ENCODE measurements around the gene RNF227.

DNA sequence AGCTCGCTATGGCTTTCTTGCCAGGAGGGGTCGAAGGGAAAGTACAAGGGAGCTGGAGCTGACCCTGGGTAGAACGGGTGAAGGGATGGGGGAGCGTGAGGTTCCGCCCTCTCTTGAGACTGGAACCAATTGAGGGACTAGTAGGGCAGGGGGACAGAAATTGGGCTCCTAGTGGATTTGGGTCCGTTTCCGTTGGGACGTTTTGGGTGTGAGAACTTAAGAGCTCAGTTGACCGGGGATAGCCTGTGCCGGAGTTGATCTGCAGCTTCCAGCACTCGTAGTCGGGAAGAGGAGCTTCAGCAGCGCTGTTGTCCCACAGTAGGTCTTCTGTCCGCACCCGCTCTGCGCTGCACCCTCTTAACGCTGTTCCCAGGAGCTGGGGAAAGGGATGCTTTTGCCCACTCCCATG, 16.4 kb upstream of the RNF227 start:
- TF ChIP-seq, protein P1, sequence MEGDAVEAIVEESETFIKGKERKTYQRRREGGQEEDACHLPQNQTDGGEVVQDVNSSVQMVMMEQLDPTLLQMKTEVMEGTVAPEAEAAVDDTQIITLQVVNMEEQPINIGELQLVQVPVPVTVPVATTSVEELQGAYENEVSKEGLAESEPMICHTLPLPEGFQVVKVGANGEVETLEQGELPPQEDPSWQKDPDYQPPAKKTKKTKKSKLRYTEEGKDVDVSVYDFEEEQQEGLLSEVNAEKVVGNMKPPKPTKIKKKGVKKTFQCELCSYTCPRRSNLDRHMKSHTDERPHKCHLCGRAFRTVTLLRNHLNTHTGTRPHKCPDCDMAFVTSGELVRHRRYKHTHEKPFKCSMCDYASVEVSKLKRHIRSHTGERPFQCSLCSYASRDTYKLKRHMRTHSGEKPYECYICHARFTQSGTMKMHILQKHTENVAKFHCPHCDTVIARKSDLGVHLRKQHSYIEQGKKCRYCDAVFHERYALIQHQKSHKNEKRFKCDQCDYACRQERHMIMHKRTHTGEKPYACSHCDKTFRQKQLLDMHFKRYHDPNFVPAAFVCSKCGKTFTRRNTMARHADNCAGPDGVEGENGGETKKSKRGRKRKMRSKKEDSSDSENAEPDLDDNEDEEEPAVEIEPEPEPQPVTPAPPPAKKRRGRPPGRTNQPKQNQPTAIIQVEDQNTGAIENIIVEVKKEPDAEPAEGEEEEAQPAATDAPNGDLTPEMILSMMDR (IDR thresholded peaks at IDR 0.05), result no peak
- TF ChIP-seq POLR2A (IDR thresholded peaks at IDR 0.05), result no peak
